GM18909 (cell line): ENCODE data around the gene NRGN.
A peak's percentile ranks its signal among the peaks of the same experiment; 100 is the strongest.

Experiments used
- ATAC-seq: cut with Tn5 transposase; IDR thresholded peaks from one replicate; pipeline ENCODE4 v1.9.1; 2021; ENCODE audit warnings: mild to moderate bottlenecking; ENCODE audit not compliant: unreplicated experiment, poor library complexity

Gene NRGN

DNA sequence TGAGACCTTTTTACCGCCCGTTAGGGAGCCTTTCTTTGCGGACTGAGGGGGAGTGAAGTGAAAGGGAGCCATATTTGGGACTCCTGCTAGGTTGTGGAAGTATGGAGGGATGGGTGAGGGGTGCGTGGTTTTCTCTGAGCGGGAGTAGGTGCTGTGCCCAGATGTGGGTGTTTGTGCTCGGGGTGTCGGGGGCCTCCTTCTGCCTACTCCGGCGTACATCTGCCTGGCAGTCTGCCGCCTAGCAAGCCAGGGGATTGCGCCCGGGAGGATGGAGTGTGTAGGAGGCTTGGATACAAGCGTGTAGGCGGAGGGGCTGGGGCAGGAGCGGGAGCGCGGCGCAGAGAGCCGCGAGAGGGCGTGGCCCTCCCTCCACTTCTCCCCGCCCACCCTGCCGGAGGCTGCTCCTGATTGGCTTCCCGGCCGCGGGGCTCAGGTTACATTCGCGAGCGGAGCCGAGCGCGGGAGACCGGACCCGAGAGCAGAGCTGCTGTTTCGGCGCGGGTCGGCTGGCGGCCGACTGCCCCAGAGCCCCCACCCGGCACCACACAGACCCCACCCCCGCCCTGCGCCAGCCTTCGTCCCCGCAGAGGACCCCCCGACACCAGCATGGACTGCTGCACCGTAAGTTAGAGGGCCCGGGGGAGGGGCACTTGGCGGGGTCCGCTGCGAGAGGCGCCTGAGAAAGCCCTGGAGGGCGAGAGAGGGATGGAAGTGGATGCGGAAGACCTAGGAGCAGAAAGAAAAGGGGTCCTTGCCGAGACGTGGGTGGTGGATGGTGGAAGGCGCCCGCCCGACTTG is at the start of gene NRGN:
TSS of gene NRGN (plus strand) at position 464 of the 798 bp plus-strand sequence. CDS start at position 607, 143 bp downstream.
- ATAC-seq = peak; percentile 97

DNA sequence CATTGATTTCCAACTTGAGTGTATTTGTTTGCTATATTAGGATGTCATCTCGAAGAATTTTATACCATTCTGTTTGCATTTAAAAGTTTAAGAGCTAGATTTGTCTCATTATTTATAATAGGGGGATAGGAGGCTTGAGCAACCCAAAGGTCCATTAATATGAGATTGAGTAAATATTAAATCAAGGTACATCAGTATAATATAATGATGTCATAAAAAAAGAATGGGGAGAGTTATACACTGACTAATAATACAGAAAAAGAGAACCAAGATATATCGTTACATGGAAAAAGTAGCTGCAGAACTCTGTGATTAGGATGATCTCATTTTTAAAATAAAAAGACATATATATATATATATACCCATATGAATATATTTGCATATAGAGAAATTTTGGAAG is 46.6 kb upstream of the NRGN start:
- ATAC-seq = no peak

DNA sequence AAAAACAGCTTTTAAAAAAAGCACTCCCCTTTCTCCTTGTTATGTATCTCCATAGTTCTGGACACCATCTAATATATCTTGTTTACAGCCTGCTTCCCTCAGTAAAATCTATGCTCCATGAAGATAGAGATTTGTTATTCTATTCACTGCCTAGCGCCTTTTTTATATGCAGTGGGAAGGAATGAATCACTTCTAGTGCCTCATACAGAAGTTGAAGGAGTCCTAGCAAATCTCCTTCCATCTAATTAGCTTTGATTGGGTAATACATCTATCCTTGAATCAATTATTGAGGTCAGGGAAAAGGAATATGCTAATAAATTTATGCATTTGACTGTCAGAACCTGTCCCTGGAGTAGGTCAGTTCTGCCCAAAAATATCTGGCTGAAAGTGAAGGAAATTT is 40.2 kb upstream of the NRGN start:
- no peak for ATAC-seq

DNA sequence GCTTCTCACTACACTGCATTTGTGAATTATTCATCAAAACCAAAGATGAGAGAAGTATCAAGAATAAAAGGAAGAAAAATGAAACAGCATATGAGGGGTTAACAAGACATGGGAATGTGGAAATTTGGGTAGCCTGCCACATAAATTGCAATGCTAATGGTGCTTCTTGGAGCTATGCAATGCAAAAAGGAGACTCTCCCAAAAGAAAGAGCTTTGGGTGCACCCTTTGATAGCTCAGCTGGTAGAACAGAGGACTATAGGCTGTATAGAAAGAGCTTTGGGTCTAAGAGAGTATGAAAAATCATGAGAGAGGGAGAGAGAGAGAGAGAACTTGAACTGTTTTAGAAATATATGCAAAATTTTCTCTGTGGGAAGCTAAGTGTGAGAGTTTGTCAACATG is 39.7 kb upstream of the NRGN start:
- ATAC-seq = no peak

DNA sequence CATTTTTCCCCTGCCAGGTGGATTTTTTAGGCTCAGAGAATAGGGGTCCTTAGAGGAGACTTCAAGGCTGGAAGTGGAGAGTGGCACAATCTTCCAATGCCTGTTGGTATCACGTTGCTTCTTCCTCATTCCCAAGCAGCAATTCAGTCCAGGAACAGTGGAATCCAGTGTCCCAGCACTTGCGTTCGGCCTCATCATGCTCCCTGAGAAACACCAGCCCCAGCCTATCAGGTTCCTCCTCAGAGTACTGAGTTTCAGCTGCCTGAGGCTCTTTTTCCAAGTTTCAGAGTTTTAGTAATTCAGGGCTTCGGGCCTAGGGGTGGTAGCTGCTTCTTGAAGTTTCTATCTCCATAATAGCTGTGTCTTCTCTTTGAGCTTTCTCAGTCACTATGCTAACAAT is 31.9 kb upstream of the NRGN start:
- no peak for ATAC-seq

DNA sequence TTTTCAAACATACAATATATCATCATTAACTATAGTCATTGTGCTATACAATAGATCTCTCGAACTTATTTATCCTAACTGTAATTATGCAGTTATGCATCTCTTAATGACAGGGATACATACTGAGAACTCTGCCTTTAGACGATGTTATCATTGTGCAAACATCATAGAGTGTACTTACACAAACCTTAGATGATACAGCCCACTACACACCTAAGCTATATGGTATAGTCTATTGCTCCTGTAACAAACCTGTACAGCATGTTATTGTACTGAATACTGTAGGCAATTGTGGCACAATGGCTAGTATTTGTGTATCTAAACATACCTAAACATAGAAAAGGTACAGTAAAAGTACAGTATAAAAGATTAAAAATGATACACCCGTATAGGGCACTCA is 27.4 kb upstream of the NRGN start:
- no peak for ATAC-seq

DNA sequence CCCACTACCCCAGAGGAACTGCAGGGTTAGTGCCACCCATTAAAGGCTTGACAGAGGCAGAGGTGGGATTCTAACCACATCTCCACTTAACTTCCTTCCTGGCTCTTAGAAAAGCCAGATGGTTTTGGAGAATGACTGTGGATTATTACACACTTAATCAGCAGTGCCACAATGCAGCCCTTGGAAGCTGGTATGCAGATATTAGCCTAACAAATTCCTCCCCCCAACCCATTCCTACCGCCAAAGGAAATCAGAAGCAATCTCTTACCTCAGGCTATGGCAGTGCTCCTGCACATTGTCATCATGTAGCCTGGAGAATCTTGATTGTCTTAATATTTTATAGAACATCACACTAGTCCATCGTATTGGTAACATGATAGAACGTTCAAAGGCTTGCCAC is 23.2 kb upstream of the NRGN start:
- ATAC-seq = no peak

DNA sequence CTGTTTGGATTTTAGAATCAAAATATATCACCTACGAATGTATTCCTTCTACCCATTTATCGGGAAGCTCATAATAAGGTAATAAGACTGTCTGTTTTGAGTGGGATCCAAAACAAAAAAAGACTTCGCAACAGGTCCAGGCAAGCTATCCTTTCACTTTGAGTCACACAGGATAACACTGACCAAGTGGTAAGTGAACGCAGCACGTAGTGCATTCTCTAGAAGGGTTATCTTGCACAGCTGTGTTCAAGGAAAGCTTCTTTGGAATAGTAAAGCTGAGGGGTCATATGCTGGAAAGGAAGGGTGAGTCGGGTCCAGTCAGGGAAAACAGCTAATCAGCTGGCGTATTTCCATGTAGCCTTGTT is 22.3 kb upstream of the NRGN start:
- ATAC-seq = peak; percentile 61

DNA sequence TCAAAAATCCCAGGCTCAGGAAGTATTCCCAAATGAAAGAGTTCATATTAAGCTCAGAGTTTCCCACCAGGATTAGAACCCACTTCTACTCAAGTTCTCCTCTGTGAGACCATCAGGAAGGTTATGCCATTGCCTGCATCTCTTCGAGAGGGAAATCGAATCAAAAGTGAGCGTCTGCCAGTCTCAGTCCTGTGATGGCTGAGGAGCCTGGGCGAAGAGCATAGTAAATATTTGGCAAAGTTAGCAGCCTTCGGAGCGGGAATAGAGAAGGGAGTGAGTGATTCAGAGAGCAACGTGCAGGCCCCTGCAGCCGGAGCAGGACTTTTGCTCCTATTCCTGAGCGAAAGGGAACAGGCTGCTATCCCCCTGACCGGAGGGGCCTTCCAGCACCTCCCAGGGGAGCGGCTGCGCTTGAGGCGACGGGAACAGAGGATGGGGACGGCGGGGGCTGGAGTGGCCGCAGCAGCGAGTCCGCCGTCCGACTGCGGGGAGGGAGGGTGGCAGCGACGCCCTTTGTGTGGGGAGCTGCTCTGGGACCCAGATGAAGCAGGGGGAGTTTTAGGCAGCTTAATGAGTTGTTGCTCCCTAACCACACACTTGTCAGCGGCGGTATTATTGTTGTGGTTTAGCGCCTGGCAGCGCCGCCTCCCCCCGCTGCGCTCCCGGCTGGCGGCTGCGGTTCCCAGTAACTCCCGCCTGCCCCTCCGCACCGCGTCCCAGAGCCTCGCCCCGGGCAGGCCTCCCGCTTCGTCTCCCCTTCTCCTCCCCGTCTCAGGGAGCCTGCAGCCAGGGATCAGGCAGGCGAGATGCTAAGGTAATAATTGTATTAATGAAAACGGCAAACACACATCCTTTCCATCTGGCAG is 21.7 kb upstream of the NRGN start:
- no peak for ATAC-seq

DNA sequence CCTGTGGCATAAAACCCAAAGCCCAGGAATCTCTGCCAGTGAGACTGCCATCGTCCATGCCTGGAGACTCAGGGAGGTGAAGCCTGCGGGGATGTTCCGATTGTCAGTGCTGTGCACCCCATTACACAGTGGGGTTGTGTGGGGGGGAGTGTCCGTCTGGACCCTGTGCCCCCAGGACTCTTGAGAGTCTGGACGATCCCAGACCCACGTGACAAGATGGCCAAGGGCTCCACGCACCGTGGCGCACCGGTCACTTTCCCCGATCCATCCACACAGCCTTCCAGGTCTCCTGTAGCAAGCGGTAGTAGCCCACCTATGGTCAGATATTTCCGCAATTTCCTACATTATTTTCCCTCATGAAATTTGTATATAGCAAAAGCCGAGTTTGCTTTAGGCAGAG is 20.9 kb upstream of the NRGN start:
- ATAC-seq = no peak

DNA sequence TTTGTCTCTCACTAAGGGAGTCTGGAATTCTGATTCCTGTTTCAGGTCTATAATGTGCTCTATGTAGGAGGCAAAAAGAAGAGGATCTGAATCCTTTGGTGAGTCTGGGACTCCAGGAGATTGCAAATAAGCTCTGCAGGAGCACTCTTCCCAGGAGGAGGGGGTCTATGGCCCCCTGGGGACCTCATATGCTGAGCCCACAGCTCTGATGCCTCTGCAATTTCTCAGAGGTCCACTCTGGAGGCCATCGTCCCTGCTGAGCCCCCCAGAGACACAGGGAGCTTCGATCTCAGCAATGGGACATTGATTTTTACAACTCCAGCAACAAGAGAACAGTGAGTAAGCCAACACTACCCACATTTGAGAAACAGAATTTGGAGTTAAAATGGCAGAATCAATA is 20.2 kb upstream of the NRGN start:
- no peak for ATAC-seq

DNA sequence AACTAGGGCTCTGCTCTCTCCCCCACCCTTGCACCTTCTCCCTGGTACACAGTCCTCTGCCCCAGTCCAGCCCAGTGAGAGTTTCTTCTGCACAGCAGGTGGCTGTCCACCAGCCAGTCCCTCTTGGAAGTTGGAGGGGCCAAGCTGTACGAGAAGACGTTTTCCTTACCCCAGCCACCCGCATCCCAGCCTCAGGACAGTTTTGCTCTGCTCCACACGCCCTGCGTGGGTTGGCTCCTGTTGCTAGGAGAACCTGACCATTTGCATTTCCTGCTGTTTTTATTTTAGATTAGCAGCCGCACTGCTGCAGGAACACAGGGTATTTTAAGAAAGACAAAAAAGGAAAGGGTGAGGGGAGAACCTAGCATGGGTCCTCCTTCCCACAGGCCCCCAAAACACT is 17.6 kb upstream of the NRGN start:
- no peak for ATAC-seq

DNA sequence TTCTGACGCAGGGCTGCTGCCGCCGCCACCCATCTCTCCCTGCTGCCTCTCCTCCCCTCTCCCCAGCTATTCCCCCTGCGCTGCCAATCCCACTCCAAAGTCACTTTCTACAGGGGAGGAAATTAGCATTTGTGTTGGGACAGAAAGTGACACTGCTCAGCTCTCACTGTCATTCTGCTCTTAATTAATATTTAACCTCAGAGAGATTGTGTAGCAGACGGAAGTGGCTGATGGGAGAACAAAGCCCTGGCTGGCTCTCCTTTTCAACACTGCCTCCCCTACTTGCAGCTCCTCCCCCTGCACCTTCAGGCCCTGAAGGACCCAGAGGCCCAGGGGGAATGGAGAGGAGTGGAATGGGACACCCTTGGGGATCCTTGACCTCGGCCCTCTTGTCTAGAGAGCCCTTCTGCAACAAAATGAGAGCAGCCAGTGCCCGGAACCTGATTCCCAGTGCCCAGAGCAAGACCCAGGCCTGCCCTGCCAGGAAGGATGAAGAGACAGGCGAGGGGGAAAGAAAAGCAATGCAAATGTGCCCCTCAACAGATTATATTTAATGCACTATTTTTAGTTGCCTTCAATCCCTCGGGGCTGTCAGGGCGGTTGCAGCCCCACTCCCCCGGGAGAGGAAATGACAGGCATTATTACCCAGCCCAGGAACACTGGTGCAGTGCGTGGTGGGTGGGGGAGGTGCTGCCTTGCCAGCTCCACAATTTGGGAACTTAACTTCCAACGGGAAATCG is 14.6 kb upstream of the NRGN start:
- ATAC-seq = peak; percentile 97

DNA sequence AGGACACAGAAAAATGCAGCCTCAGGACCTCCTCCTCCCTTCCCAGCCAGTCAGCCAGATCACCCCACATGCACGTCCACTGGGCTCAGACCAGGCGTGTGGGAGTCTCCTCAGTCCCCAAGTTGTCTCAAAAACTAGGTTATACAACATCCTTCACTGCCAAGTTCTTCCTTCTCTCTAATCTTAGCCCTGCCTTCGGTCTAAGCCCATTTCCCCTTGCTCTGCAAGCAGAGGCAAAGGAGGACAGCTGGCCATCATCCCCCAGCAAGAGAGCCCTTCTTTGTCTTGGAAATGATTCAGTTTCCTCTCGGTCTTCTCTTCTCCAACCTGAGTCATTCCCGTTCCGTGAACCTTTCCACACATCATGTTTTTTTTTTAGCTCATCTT is 14.0 kb upstream of the NRGN start:
- ATAC-seq = peak; percentile 15

DNA sequence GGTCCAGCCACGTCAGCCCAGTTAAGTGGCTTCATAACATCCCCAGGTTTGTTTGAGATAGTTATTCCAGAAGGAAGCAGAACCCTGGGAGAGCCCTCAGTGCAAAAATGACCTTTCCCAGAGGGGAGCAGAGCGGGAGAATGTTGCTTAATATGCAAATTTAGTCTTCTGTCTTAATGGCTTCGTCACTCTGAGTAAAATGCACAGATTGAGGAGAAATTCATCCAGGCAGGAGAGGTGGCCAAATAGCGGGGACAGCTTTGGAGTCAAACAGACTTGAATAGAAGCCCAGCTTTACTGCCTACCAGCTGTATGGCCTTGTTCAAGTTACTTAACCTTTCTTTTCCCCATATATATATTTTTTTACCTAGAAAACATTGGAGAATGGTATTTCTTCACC is 12.3 kb upstream of the NRGN start:
- ATAC-seq = no peak

DNA sequence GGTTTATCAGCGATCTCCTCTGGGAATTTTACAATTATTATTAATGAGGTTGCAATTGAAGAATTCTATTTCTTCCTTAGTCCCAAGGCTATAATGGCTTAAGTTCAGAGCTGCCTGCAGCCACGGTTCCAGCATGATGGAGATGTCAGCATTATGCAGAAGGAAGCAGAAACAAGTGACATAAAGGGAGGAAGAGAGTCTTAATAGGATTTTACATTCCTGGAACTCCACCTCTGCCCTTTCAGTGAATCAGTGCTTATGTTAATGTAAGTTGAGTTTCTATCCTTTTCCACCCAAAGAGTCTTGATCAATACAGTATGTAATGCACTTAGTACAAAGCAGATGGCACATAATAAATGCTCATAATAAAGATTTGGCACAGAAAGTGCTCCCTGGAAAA is 11.6 kb upstream of the NRGN start:
- no peak for ATAC-seq

DNA sequence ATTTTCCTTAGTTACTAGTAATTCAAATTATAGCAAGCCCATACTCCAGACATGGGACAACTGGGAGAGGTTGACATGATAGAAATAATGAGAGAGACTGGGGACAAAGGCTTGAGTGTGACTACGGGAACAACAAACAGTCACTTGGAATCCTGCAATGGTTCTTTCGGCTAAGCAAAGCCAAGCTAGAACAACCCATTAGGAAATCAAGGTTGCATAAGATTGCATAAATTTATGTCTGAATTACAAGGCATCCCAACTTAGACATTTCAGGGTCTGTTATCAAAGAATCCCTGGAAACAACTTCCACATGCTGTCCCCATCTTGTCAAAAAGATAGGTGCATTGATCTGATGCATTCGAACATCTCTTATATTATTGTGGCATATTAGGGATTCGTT is 10.2 kb upstream of the NRGN start:
- ATAC-seq = no peak

DNA sequence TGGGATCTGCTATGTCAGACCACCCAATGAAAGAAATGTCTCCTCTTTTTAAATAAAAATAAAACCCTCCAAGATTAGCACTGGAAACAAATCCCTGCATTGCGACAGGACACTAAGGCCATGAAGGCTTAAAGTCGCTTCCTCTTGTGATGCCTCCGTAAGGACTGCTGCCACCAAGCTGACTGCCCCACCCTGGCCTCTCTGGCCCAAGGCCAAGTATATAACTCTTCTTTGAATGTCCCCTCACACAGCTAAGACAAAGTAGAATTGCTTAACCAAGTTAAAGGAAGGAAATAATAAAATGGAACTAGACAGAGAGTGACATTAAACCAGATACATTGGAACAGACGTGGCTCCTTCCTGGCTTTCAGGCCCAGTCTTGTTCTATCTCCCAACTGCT is 7.5 kb upstream of the NRGN start:
- no peak for ATAC-seq

DNA sequence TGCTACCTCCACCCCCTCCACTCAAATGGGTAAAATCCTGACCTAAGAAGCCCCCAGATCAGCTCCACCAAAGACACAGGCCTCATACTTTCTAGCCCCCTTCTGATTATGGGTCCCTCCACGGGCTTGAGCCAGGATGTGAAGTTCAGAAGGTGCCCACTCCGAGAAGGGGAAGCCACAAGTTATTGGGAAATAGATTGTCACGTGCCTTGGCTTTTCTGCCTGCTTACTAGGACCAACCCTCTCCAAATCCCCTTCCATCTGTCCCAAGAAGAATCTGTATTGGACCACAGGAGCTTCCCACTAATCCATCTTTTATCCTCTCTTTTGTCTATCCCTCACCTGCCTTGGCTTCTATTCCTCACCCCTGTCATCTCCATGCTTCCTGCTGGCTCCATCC is 3.0 kb upstream of the NRGN start:
- ATAC-seq = no peak

DNA sequence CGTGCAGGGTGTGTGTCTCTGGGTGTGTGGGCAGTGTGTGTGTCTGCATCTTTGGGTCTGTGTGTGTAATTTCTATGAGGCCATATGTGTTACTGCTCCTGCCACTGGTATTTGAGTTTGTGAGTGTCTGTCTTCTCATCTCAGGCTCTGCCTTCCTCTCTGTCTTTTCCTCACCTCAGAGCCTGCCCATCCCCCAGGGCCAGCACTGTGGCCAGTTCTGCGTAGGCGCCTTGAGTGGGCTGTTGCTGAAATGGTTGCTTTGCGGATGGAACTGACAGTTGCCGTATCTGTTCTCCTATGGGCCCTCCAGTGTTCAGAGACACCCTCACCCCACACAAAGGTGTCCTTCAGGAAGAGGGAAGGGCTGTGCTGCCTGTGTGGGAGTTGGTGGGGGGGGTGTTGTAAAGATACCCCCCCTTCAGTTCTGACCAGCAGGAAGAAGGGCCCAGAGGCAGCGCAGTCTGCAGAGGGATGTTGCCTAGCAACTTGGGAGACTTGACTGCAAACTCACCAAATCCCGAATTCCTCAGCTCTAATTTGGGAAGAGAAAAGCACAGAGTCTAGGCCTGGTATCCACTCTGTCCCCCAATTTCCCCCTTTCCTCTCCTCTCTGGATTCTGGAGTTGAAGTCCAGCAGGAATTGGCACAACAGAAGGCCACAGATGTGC is 2.0 kb upstream of the NRGN start:
- ATAC-seq = no peak
